ENCODE data around the gene BPIFB6. TPM values are rescaled to one million over a fixed set of nuclear protein-coding genes. Genes with fewer than 3 reads are reported as not detected.

BPIFB6 gene
- total and polyA plus RNA-seq, 2 donors (not counting 1 experiment from before 2014, with no cell fraction given) = not detected

DNA sequence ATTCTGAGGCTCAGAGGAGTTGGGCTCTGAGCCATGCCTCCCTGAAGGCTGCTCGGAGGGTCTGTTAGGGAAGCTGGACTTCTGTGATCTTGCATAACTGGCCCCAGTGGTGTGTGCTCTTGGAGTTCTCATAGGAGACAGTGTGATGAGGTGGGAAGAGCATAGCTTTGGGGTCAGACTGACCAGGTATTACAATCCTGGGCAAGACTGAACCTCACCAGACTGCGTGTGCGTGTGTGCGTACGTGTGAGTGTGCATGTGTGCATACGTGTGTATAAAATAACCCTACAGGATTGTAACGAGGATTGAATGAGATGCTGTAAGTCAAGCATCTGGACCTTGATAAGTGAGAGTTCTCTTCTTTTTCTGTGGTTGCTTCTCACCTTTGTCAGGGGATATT is 13.9 kb upstream of the BPIFB6 start:
- Histone ChIP-seq H3K9ac (ENCODE audit: insufficient read depth, low read length) (no peak overlapping the region), H3K27ac (ENCODE audit: insufficient read depth, low read length) (no peak overlapping the region), H4K20me1 (ENCODE audit: control insufficient read depth, extremely low read depth, insufficient read depth, low read length) (no peaks in the 10 kb centered on the region), H3K9me3 (ENCODE audit: control insufficient read depth, insufficient read depth, low read depth, low read length) (no peaks in the 10 kb centered on the region), H3K27me3 (ENCODE audit: control insufficient read depth, insufficient read depth, low read length) (peaks cover 3% of the 10 kb centered on the region), H3K4me1 (ENCODE audit: control insufficient read depth, extremely low read depth, insufficient read depth, low read length) (no peaks in the 10 kb centered on the region), H2AFZ (ENCODE audit: low read length) (no peak overlapping the region), H3K4me2 (ENCODE audit: extremely low read depth, insufficient read depth, low read length) (no peak overlapping the region), H3K4me3 (replicated peaks in 1 of 4; ENCODE audit: control extremely low read depth in 1 of 4, insufficient read depth in 1 of 4, low read depth in 3 of 4, low read length in 4 of 4) (no peak overlapping the region), H3K36me3 (ENCODE audit: control insufficient read depth, insufficient read depth, low read length) (no peaks in the 10 kb centered on the region), H3K79me2 (ENCODE audit: control insufficient read depth, insufficient read depth, low read length) (no peaks in the 10 kb centered on the region)
- TF ChIP-seq, protein P1, sequence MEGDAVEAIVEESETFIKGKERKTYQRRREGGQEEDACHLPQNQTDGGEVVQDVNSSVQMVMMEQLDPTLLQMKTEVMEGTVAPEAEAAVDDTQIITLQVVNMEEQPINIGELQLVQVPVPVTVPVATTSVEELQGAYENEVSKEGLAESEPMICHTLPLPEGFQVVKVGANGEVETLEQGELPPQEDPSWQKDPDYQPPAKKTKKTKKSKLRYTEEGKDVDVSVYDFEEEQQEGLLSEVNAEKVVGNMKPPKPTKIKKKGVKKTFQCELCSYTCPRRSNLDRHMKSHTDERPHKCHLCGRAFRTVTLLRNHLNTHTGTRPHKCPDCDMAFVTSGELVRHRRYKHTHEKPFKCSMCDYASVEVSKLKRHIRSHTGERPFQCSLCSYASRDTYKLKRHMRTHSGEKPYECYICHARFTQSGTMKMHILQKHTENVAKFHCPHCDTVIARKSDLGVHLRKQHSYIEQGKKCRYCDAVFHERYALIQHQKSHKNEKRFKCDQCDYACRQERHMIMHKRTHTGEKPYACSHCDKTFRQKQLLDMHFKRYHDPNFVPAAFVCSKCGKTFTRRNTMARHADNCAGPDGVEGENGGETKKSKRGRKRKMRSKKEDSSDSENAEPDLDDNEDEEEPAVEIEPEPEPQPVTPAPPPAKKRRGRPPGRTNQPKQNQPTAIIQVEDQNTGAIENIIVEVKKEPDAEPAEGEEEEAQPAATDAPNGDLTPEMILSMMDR (conservative IDR thresholded peaks at IDR 0.05 in 1 of 2, IDR thresholded peaks at IDR 0.05 in 1 of 2; ENCODE audit: low read depth in 1 of 2, low read length in 2 of 2) = no peak
- no peak for TF ChIP-seq EZH2 (IDR thresholded peaks at IDR 0.05; ENCODE audit: low read length, missing control alignments)
- no peak for DNase-seq (ENCODE audit: low read depth in 2 of 2)

DNA sequence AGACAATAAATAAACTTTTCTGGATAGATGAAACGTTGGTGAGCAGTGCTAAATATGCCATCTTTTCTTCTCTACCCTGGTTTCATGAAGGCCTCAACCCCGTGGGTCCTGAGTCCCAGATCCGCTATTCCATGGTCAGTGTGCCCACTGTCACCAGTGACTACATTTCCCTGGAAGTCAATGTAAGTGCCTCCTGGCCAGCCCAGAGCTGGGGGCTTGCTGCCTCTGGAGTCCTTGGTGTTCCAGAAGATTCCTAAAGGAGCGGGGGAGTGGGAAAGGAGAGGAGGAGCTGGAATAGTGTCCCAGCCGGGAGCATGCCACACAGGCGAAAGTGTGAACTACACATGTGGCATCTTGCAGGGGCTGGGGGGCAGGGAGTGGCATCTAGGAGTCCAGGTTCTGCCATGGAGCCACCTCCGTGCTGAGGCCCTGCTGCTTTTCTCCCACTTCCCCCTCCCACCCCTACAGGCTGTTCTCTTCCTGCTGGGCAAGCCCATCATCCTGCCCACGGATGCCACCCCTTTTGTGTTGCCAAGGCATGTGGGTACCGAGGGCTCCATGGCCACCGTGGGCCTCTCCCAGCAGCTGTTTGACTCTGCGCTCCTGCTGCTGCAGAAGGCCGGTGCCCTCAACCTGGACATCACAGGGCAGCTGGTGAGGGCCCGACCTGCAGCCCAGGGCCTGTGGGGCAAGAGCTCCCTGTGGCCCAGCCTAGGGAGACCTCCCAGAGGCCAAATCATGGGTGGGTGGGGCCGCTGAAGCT is 13.1 kb upstream of the BPIFB6 start:
- H4K20me1 ChIP-seq (ENCODE audit: control insufficient read depth, extremely low read depth, insufficient read depth, low read length) = no peaks in the 10 kb centered on the region
- no peak overlapping the region for H3K9ac ChIP-seq (ENCODE audit: insufficient read depth, low read length)
- H3K36me3 ChIP-seq (ENCODE audit: control insufficient read depth, insufficient read depth, low read length) = no peaks in the 10 kb centered on the region
- H3K9me3 ChIP-seq (ENCODE audit: control insufficient read depth, insufficient read depth, low read depth, low read length) = no peaks in the 10 kb centered on the region
- DNase-seq (ENCODE audit: low read depth in 2 of 2) = no peak
- H3K4me1 ChIP-seq (ENCODE audit: control insufficient read depth, extremely low read depth, insufficient read depth, low read length) = no peaks in the 10 kb centered on the region
- peaks cover 3% of the 10 kb centered on the region for H3K27me3 ChIP-seq (ENCODE audit: control insufficient read depth, insufficient read depth, low read length)
- H3K4me3 ChIP-seq (replicated peaks in 1 of 4; ENCODE audit: control extremely low read depth in 1 of 4, insufficient read depth in 1 of 4, low read depth in 3 of 4, low read length in 4 of 4) = no peak overlapping the region
- no peak for TF ChIP-seq EZH2 (IDR thresholded peaks at IDR 0.05; ENCODE audit: low read length, missing control alignments)
- TF ChIP-seq, protein P1 (conservative IDR thresholded peaks at IDR 0.05 in 1 of 2, IDR thresholded peaks at IDR 0.05 in 1 of 2; ENCODE audit: low read depth in 1 of 2, low read length in 2 of 2) = no peak
- no peak overlapping the region for H3K4me2 ChIP-seq (ENCODE audit: extremely low read depth, insufficient read depth, low read length)
- no peak overlapping the region for H2AFZ ChIP-seq (ENCODE audit: low read length)
- H3K79me2 ChIP-seq (ENCODE audit: control insufficient read depth, insufficient read depth, low read length) = no peaks in the 10 kb centered on the region
- H3K27ac ChIP-seq (ENCODE audit: insufficient read depth, low read length) = no peak overlapping the region

DNA sequence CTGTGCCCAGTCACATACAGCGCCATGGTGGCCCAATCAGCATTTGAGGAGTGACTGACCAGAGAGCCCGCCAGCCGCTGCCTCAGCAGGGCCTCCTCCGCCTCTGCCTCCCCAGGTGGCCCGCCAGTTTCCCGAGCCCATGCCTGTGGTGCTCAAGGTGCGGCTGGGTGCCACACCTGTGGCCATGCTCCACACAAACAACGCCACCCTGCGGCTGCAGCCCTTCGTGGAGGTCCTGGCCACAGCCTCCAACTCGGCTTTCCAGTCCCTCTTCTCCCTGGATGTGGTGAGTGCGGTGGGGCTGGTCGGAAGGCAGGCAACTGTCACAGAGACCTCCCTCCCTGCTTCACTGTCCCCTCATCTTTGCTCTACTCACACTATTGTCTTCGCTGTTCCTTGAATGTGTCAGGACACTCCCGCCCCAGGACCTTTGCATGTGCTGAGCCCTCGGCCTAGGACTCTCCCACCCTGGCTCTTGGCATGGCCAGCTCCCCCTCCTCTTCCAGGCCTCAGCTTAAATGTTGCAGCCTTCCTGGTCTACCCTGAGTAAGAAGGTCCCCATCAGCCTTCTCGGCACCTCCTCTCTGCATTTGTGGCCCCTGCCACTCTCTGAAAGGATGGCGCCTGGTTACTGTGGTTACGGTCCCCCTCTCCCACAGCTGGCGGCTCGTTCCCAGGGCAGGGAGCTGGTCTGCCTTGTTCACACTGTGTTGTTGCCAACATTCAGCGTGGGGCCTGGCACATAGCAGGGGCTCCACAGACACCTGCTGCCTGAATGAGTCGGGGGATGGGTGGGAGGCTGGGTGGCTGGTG is 11.8 kb upstream of the BPIFB6 start:
- Histone ChIP-seq H3K4me2 (ENCODE audit: extremely low read depth, insufficient read depth, low read length) (no peak overlapping the region), H3K27ac (ENCODE audit: insufficient read depth, low read length) (no peak overlapping the region), H3K4me1 (ENCODE audit: control insufficient read depth, extremely low read depth, insufficient read depth, low read length) (no peaks in the 10 kb centered on the region), H3K27me3 (ENCODE audit: control insufficient read depth, insufficient read depth, low read length) (peaks cover 3% of the 10 kb centered on the region), H3K36me3 (ENCODE audit: control insufficient read depth, insufficient read depth, low read length) (no peaks in the 10 kb centered on the region), H3K9ac (ENCODE audit: insufficient read depth, low read length) (no peak overlapping the region), H3K4me3 (replicated peaks in 1 of 4; ENCODE audit: control extremely low read depth in 1 of 4, insufficient read depth in 1 of 4, low read depth in 3 of 4, low read length in 4 of 4) (no peak overlapping the region), H2AFZ (ENCODE audit: low read length) (no peak overlapping the region), H4K20me1 (ENCODE audit: control insufficient read depth, extremely low read depth, insufficient read depth, low read length) (no peaks in the 10 kb centered on the region), H3K9me3 (ENCODE audit: control insufficient read depth, insufficient read depth, low read depth, low read length) (no peaks in the 10 kb centered on the region), H3K79me2 (ENCODE audit: control insufficient read depth, insufficient read depth, low read length) (no peaks in the 10 kb centered on the region)
- TF ChIP-seq, protein P1 (conservative IDR thresholded peaks at IDR 0.05 in 1 of 2, IDR thresholded peaks at IDR 0.05 in 1 of 2; ENCODE audit: low read depth in 1 of 2, low read length in 2 of 2) = no peak
- TF ChIP-seq EZH2 (IDR thresholded peaks at IDR 0.05; ENCODE audit: low read length, missing control alignments) = no peak
- DNase-seq (ENCODE audit: low read depth in 2 of 2) = no peak

All from fibroblast of lung (primary cell).